Measurements from ENCODE around the gene MZT2A. TPM values are rescaled to one million over a fixed set of nuclear protein-coding genes. Genes with fewer than 3 reads are reported as not detected.
A peak's percentile ranks its signal among the peaks of the same experiment; 100 is the strongest.
"Not testable (repeated sequence)": the region's sequence is repeated elsewhere in the genome, so short reads cannot be mapped to it uniquely, and the experiment has no call there.

Gene MZT2A
- polyA plus RNA-seq, 1 experiment: 30.9 TPM

DNA sequence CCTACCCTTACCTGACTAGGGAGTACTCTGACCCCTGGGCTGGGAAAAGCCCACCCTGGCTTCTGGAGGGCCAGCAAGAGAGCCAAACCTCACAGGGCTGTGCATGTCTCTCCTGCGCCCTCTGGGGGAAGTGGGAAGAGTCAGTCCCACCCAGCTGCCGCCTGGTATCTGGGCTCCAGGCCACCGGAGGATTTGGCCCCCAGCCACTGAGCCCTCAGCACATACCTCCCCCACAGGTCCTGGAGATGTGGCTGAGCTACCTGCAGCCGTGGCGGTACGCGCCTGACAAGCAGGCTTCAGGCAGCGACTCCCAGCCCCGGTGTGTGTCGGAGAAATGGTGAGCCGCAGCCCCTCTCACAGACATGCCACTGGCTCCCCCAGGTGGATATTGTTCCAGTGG lies 24.4 kb upstream of the MZT2A start:
- DNase-seq (ENCODE audit: low read depth, low spot score): not testable (repeated sequence)

DNA sequence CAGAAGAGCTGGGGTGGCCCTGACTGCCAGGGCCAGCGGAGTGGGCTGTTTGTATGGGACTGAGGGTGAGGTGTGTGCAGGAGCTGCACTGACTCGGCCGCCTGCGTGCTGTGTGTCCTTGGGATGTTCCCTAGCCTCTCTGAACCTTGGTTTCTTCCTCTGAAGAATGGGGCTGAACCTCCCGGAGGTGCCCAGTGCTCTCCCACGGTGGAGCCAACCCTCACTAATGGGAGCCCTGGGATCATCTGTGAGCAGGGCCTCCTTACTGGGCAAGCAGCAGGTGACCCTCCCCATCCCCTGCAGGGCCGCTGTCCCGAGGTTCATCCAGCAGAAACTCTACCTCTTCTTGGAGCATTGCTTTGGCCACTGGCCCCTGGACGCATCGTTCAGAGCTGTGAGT lies 23.8 kb upstream of the MZT2A start:
- ChIA-PET CTCF (no interaction called here), POLR2A (no interaction called here)
- TF ChIP-seq, protein P1, sequence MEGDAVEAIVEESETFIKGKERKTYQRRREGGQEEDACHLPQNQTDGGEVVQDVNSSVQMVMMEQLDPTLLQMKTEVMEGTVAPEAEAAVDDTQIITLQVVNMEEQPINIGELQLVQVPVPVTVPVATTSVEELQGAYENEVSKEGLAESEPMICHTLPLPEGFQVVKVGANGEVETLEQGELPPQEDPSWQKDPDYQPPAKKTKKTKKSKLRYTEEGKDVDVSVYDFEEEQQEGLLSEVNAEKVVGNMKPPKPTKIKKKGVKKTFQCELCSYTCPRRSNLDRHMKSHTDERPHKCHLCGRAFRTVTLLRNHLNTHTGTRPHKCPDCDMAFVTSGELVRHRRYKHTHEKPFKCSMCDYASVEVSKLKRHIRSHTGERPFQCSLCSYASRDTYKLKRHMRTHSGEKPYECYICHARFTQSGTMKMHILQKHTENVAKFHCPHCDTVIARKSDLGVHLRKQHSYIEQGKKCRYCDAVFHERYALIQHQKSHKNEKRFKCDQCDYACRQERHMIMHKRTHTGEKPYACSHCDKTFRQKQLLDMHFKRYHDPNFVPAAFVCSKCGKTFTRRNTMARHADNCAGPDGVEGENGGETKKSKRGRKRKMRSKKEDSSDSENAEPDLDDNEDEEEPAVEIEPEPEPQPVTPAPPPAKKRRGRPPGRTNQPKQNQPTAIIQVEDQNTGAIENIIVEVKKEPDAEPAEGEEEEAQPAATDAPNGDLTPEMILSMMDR (IDR thresholded peaks at IDR 0.05; ENCODE audit: low read depth, low read length): no peak
- no peak for DNase-seq (ENCODE audit: low read depth, low spot score)
- Histone ChIP-seq H3K9me3 (ENCODE audit: control insufficient read depth, insufficient read depth, low read length) (no peaks in the 10 kb centered on the region), H3K27ac (ENCODE audit: low read depth, low read length) (no peak overlapping the region), H3K4me3 (ENCODE audit: low read depth, low read length) (no peak overlapping the region), H3K27me3 (ENCODE audit: control insufficient read depth, insufficient read depth, low read length) (no peaks in the 10 kb centered on the region)

More for the DNA sequence above, 24.4 kb upstream of the MZT2A start:
- H3K27me3 ChIP-seq (ENCODE audit: control insufficient read depth, insufficient read depth, low read length); H3K9me3 ChIP-seq (ENCODE audit: control insufficient read depth, insufficient read depth, low read length); CTCF ChIA-PET; H3K27ac ChIP-seq (ENCODE audit: low read depth, low read length); POLR2A ChIA-PET; H3K4me3 ChIP-seq (ENCODE audit: low read depth, low read length): not testable (repeated sequence)
- TF ChIP-seq, protein P1 (IDR thresholded peaks at IDR 0.05; ENCODE audit: low read depth, low read length): peak; percentile 35

DNA sequence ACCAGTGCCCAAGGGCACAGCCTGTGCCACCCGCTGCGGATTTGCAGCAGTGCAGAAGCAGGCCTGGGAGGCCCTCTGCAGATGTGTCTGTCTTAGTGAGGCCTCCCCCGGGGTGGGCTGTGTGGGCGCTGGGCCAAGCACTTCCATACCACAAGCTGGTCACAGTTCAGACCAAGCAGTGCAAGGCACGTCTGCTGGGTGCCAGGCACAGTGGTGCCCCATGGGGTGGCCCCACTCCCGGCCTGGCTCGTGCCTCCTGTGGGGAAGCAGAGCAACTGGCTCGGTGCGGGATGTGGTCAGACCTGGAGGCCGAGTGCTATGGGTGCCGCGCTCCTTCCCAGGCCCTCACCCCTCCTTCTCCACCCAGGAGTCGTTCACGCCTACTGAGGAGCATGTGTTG lies 23.0 kb upstream of the MZT2A start:
- H3K27me3 ChIP-seq (ENCODE audit: control insufficient read depth, insufficient read depth, low read length); DNase-seq (ENCODE audit: low read depth, low spot score); CTCF ChIA-PET; H3K4me3 ChIP-seq (ENCODE audit: low read depth, low read length); POLR2A ChIA-PET; H3K27ac ChIP-seq (ENCODE audit: low read depth, low read length); H3K9me3 ChIP-seq (ENCODE audit: control insufficient read depth, insufficient read depth, low read length): not testable (repeated sequence)

DNA sequence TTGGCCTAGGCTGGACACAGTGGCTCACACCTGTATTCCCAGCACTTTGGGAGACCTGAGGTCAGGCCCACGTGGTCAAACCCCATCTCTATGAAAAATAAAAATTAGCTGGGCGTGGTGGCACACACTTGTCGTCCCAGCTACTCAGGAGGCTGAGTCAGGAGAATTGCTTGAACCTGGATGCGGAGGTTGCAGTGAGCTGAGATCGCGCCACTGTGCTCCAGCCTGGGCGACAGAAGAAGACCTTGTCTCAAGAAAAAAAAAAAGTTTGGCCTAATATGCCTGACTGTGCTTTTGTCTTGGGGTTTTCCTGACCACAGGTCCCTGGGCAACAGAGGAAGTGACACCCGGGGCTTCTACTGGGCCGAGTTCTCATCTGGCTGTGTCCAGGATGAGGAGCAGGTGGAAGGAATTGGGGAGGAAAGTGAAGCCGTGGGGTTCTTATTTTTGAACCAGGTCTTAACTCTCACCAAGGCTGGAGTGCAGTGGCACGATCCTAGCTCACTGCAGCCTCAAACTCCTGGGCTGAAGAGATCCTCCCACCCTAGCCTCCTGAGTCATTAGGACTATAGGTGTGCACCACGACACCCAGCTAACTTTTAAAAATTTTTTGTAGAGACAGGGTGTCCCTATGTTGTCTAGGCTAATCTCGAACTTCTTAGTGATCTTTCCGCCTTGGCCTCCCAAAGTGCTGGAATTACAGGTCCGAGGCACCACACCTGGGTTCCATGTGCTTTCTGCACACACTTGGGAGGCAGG lies 22.4 kb upstream of the MZT2A start:
- CTCF ChIA-PET; DNase-seq (ENCODE audit: low read depth, low spot score); H3K4me3 ChIP-seq (ENCODE audit: low read depth, low read length); POLR2A ChIA-PET; H3K27ac ChIP-seq (ENCODE audit: low read depth, low read length); H3K27me3 ChIP-seq (ENCODE audit: control insufficient read depth, insufficient read depth, low read length); H3K9me3 ChIP-seq (ENCODE audit: control insufficient read depth, insufficient read depth, low read length): not testable (repeated sequence)

DNA sequence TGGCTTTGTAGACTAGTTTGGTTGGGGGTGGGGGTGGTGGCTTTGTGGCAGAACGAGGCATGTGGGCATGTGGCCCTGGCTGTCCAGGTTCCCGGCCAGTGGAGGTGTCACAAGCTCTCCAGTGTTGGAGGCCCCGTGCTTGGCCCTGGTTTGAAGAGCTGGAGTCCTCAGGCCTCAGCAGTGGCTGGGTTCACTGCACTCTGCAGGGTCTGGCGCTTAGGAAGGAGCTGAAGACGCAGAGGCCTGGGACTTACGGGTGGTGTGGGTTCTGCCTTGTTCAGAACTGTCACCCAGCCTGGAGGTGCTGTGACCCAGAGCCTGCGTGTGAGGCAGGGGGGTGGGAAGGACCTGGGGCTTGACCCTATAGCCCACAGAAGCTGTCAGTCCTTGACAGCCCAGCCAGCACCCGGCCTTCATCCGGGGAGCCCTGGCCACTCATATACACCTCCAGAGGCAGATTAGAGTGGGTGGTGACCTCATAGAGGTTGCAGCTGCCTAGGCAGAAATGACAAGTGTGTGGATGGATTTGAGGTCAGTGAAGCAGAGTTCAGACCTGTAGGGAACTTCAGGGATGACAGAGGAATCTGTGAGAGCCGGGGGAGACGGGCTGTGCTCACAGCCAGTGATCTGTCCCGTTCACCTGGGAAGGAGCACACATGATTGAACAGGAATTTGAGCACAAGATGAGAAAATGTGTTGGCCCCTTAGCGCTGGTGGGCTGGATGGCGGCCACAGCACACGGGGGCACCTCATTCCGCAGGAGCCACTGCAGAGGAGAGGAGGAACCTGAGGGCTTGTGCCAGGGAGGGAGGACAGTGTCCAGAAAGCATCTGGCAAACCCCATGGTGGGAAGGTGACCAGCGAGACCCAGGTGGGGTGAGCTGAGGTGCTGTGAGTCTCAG lies 20.0 kb upstream of the MZT2A start:
- H3K27me3 ChIP-seq (ENCODE audit: control insufficient read depth, insufficient read depth, low read length); H3K27ac ChIP-seq (ENCODE audit: low read depth, low read length); H3K9me3 ChIP-seq (ENCODE audit: control insufficient read depth, insufficient read depth, low read length); POLR2A ChIA-PET; H3K4me3 ChIP-seq (ENCODE audit: low read depth, low read length); CTCF ChIA-PET; DNase-seq (ENCODE audit: low read depth, low spot score): not testable (repeated sequence)

DNA sequence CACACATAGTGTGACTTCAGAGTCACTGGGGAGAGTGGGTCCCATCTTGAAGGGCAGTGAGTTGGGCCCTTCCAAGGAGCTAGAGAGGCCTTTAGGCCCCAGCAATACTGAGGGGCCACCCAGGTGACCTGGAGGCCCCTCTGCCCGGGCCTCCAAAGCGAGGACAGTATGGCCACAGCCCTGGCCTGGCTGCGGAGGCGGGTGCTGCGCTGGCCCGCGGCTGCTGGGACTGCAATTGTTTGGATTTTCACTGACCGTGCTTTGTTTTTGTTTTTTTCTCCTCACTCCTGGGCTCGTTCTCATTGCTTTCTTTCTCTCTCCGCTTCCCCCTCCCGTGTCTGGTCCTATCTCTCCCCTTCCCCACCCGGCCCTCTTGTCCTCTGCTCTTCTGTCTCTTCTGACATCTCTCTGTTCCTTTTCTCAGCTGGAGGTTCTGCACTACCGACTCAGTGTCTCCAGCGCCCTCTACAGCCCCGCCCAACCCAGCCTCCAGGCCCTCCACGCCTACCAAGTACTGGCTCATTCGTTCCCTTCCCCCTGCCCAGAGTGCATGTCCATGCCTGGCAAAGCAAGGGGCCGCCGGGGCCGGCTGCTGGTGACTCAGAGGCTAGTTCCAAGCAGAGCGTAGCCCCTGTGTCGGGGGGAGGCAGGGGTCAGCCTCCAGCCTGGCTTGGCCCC lies 19.2 kb upstream of the MZT2A start:
- H3K4me3 ChIP-seq (ENCODE audit: low read depth, low read length); CTCF ChIA-PET; DNase-seq (ENCODE audit: low read depth, low spot score); H3K9me3 ChIP-seq (ENCODE audit: control insufficient read depth, insufficient read depth, low read length); H3K27ac ChIP-seq (ENCODE audit: low read depth, low read length); POLR2A ChIA-PET; H3K27me3 ChIP-seq (ENCODE audit: control insufficient read depth, insufficient read depth, low read length): not testable (repeated sequence)
- TF ChIP-seq, protein P1 (IDR thresholded peaks at IDR 0.05; ENCODE audit: low read depth, low read length): peak; percentile 3; the same call in 1 of the 2 replicates

Measured in AG04450 (cell line).